HG03103 (cell line): ENCODE results near the gene ADGRG3.

Experiments
- ATAC-seq: cut with Tn5 transposase; IDR thresholded peaks from one replicate; pipeline ENCODE4 v1.9.1; 2021; ENCODE audit warnings: low read depth; ENCODE audit not compliant: unreplicated experiment

Gene ADGRG3

DNA sequence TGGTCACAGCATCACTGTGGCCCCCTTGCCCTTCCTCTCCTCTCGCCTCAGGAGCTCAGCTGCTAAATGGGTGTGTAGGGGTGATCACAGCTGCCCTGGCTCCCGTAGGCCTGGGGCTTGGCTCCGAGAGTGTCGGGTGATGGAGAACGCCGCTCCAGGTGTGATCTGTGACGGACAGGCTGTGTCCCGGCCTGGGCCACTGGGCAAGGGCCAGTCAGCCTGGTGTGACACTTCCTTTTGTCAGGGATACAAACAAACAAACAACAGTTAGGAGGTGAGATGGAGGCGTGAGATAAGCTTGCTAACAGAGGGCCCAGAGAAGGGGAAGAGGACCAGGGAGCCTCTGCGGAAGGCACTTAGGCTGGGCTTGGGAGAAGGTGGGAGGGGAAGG lies 37.7 kb upstream of the ADGRG3 start:
- ATAC-seq, result no peak

DNA sequence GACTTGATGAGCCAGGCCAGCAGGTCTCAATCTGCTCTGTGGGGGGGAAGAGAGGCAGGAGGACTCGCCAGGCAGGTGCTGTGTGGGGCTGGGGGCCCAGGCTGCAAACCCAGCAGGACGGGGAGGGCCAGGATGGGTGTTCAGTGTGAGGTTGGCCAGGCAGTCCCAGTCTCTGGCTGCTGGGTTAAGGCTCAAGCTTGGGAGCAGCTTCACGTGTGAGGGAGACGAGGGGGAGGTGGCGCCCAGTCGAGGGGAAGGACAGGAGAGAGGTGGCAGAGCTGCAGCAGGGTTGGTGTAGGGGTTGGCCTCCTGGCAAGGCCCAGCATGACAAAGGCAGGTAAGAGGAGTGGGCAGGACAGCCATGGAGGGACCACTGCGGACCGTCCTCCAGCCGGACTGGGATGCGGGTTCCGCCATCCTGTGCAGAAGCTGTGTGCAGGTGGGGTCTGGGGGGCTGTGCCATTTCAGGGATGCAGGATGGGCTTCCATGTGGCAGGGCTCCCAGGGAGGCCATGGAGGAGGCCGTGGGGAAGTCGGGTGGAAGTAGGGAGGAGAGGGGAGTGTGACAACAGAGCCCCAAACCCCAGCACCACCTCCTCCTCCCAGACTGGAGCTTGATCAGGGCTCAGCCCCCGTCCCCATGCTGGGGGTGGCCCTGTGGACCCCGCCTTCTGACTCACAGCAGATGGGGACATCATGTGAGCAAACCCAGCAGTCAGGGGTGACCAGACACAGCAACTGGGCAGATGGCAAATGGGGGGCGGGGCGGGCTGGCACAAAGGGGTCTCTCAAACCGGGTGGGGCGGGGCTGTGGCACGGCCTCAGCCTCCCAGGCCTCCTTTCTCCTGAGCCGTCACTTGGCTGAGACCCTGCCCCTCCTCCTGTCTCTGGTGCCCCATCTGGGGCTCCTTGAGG lies 36.9 kb upstream of the ADGRG3 start:
- ATAC-seq, result no peak

DNA sequence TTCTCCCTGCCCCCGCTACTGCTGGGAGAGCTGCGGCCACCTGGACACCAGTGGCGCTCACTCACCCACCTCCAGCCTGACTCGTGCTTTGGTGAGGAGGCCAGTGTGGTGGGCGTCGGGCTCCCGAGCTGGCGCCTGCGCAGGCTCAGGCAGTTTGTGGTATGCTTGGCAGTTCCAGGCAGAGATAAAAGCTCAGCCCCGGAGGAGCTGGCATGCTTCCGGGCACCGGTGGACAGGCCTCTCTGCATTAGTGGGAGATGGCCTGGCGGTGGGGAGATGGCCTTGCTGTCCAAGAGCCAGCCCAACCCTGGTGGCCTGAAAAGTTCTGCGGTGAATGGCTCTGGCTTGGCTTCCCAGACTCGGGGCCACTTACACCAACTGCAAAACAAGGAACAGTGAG lies 35.5 kb upstream of the ADGRG3 start:
- ATAC-seq, result no peak

DNA sequence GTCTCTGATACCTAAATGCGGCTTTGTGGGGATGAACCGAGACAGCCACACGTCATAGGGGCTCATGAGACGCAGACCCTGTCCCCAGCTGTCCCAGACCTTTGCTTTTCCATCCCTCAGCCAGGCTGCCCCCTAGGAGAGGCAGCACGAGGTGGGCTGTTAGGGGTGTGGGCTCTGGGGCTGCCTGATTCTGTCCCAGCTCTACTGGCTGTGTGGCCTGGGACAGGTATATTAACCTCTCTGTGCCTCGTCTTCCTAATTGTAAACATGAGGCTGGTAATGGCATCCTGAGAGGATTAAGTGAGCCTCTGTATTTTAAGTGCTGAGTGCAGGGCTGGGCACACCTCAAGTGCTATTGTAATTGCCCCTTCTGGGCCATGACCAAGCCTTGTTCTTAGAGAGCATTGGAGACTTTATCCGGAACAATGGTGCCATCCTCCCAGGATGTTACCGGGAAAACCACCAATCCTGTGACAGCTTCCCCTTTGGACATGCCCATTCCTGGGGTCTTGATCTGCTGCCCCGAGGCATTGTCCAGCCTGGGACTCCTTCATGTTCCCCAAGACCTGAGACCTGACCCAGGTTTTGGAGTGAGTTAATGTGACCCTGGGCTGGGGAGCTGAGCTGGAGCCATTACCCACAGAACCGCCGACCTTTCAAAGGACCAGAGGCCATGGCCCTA lies 34.6 kb upstream of the ADGRG3 start:
- no peak for ATAC-seq

DNA sequence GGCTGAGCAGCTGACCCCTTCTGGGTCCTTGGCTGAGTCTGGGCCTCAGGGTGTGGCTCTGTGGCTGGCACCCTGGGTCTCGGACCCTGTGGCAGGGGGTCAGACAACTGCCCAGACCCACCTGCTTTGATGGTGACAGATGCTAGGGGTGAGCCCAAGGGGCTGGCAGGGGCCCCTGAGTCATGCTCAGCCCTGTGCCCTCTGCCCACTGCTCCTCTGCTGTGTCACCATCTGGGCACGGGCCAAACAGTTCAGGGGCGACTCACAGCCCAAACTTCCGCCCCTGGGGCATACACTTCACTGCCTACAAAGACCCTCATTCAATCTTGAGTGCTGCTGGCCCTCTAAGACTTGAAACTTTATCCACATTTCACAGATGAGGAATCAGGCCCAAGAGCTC lies 33.9 kb upstream of the ADGRG3 start:
- ATAC-seq, result no peak

DNA sequence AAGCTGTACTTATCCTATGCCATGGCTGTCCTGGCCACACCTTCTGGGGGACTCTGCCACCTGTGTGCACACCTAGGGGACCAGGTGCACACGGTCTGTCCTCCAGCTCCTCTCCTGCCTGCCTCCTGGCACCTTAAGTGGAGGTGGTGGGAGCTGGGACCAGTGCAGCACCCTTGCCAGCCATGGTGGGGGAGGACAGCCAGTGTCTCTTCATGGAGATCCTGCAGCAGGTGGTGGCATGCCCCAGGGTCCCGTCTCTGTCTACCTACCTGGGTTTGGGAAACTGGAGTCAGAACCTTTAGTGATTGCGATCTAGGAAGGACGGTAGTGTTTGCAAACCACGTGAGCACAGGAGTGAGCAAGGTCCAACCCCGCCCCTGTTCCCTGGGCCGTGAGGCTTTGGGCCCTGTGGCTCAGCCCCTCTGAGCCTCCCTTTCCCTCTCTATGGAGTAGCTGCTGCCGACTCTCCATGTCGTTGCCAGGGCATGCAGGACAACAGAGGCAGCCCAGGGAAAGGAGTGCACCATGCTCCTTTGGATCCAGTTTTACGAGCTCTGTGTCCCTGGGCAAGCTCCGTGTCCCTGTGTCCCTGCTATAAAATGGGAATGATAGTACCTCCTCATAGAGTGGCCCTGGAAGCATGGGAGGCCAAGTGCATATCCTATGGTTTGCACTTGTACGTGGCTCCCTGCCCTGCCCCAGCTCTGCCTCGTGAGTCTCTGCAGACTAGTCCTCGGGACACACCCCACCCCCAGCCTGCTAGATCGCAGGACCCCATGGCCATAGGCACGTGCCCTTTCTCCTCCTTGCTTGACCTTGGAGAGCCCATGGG lies 32.6 kb upstream of the ADGRG3 start:
- ATAC-seq, result no peak

DNA sequence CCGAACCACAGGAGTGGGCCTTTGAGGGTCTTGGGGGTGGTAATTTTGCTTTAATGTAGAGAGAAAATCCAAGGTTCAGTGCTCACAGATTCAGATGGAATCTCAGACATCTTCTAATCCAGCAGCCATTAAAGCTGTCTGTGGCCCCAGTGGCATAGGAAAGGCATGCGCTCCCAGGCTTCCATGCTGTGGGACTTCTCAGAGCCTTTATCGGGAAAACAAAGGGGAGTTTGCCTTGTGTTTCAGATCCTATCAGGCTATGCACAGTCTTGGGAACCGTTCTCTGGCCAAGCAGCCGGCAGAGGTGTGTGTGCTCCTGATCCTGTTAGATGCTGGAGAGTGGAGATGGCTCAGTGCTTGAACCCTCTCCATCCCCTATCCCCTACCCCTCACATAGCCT lies 31.9 kb upstream of the ADGRG3 start:
- ATAC-seq, result no peak

DNA sequence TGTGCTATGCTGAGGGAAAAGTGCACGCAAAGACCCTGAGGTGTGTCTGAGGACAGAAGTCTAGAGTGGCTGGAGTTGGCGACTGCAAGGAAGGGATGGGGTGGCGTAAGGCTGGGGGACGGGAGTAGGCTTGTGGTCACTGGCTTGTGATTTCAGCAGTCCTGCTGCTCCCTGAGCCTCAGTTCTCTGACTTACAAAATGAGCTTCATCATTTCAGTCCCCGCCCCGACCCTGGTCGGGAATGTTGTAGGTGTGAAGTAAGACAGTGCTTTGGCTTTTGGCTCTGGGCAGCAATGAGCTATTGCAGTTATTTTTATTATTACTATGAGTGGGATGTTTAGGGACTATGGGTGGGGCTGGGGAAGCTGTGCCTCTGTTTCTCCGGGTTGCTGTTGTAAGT lies 31.1 kb upstream of the ADGRG3 start:
- ATAC-seq, result no peak

DNA sequence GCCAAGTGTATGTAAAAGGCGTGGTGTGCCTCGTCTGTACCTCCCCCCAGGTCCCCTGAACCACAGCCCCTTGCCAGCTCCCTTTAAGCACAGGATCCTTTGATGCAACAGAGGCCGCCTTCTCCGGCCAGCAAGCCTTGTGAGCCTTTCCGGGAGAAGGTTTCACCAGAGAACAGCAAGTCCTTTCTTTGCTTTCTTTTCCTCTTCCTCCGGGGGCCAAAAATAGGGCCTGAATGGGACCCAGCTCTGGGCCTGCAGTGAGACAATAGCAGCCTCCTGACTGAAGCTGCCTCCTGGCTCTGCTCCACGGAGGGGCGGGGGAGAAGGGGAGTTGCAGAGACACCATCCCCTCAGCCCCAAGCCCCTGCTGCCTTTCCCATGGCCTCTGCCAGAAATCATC lies 30.7 kb upstream of the ADGRG3 start:
- no peak for ATAC-seq

DNA sequence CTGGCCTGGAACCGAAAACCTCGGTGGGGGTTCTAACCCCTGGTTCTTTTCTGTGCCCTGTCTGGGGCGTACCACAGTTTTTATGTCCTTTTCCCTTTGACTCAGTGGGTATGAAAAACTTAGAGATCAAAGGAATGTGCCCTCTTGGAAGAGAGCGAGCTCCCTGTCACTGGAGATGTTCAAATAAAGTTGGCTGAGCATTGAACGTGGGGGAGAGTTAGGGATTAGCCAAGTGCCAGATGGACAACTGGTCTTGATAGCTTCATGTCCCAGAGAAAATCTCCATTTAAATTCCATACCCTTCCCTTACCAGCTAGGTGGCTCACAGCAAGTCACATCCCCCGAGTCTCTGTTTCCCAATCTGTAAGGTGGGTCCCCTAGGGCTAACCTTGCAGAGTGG lies 30.1 kb upstream of the ADGRG3 start:
- no peak for ATAC-seq

DNA sequence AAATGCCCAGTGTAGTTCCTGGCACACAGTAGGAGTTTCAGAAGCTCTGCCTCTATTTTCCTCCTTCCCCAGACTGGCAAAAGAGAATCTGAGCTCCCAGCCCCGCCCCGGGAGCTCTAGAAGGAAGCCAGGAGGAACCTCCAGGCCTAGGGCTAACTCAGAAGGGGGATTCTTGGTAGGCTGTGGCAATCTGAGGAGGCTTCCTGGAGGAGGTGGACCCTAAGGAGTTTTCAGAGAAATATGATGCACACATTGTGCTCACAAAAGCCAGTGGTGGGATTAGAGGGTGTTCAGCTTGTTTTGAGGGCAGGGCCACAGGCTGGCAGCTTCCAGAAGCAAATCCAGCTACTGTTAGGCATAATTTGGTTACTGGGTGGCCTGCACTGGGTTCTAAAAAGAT lies 29.7 kb upstream of the ADGRG3 start:
- no peak for ATAC-seq

DNA sequence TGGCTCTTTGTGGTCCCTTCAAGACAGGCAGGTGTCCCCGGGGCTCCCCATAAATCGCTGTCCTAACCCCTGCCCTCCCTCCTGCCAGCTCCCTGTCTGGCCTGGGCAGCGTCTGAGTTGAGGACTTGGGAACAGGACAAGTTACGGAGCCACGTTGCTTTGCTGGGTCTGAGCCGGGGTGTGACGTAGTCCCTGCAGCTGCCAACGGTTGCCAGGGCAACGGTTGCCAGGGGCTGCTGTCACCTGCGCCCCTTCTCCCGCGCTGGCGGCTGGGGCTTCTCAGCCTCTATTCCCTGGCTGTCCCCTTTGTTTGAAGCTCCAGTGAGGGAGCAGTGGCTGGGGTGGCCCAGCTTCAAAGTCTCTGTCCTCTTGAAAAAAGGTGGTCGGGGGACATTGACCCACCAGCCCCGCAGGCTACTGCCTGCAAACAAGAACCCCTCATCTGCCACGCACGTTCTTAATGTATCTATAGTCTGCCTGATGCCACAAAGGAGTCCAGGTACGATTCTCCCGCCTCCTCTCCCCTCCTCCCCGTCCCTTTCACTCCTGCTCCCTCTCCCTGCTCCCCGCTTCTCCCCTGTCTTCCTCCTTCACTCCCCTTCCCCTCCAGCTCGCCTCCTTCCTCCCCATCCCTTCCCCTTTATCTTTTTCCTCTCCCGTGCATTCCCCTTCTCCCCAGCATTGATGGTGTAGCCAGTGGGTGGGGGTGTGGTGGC lies 28.8 kb upstream of the ADGRG3 start:
- no peak for ATAC-seq

DNA sequence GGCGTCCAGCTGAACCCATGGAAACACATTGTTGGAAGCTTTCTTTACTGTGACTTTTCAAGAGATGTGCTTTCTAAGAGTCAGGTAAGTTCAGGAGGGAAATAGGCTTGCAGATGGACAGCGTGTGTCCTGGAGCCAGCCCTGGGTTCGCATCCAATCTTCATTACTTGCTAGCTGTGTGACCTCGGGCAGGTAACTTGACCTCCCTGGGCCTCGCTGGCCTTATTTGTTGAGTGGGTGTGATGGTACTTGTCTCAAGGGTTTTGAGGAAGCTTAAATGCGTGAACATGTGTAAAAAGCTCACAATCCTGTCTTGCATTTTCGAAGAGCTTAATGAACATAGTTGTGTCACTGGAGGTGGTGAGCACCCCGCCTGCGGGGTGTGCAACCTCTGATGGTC lies 27.9 kb upstream of the ADGRG3 start:
- no peak for ATAC-seq

DNA sequence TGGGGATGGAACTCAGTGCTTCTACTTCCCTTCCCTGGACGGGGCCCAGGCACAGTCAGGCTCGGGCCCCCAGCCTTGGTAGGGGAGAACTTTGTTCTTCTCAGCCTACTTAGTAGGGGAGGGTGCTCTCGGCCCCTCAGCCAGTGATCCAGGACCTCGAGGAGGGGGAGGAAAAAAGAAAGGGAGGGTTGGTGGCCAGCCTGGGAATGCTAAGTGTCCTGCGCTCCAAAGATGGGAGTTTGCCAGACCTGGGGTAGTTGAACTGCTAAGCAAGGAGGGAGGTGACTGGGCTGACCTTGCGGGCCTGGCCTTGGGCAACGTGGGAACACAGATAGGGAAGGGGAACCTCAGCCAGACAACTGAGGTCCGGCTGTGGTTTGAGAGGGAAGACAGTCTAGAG lies 27.5 kb upstream of the ADGRG3 start:
- no peak for ATAC-seq

DNA sequence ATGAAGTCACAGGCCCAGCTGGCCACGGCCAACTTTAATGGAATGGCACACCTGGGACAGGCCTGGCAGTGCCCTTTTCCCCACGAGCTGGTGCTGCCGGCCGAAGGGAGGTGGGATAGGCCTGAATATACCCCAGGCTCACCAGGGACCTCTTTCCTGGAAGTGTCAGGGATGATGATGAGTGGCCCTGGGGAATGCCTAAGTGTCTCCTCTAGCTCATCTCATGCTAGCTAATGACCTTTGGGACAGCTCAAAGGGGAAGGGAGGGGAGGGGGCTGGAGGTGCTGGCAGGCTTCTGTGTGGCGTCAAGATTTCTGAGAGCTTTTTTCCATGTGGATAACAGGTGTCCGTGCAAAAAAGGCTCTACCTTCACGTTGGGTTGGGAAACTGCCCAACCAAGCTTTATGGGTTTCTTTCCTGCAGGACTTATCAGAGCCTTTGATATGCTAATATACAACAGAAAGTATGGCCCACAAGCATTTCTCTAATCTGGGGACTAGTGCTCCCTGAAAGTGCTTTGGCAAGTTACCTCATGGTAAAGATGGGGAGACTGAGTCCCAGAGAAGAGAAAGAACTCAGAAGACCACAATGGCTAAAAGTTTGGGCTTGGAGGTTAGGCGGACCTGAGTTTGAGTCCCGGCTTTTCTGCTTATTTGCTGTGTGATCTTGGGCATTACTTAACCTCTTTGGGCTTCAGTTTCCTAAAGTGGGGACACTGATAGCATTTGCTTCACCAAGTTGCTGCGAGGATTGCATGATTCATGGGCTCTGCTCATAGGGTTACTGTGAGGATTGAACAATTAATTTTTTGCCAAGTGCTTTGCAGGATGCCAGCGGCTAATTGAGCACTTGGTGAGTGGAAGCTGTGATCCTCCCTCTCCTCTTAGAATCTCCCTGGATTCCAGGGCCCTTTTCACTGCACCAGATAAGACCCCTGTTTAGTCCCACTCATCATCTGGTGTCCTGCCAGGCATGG lies 25.7 kb upstream of the ADGRG3 start:
- ATAC-seq, result no peak

DNA sequence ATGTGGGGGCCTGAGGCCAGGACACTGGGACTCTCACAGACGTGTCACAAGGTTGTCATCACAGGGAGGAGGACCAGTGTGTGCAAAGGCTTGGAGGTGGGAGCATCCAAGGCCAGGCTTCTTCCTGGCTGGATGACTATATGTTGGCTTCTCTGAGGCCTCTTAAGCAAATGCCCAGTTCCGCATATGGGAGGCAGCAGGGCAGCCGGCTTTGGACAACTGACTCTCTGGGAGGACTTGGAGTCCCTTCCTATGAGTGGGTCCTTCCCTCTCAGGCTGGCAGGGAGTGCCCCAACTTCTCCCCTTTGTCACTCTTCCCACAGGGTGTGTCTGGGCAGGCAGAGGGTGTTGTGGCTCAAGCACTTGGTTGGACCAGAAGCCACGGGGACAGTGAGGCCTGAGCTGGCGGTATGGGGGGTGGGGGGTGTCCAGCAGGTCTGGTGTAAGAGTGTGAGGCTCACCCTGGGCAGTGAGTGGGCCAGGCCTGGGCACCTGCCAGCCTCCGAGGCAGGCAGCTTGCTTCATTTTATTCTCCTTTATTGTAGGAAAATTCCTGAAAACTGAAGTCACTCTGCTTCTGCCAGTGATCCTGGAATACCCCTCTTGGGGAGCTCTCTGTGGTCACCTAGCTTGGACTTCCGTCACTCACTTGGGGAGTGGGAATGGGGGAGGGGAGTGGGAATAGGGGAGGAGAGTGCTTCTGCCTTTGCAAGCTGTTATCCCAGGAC lies 24.8 kb upstream of the ADGRG3 start:
- ATAC-seq, result no peak

DNA sequence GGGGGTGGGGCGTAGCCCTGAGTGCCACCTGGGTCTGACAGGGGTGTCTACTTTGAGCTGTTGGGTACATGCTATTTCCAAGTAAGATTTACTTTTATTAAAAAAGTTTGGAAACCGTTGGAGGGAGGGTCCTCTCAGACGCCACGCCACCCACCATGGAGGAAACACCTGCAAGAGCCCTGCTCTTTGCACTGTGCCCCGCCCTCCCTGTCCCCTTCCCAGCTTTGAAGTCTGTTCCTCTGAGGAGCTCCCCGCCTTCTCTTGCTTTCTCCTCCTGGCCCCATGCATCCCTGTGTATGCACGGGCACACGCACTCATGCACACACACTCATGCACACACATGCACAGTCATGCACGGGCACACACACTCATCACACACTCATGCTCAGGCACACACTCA lies 24.2 kb upstream of the ADGRG3 start:
- no peak for ATAC-seq

DNA sequence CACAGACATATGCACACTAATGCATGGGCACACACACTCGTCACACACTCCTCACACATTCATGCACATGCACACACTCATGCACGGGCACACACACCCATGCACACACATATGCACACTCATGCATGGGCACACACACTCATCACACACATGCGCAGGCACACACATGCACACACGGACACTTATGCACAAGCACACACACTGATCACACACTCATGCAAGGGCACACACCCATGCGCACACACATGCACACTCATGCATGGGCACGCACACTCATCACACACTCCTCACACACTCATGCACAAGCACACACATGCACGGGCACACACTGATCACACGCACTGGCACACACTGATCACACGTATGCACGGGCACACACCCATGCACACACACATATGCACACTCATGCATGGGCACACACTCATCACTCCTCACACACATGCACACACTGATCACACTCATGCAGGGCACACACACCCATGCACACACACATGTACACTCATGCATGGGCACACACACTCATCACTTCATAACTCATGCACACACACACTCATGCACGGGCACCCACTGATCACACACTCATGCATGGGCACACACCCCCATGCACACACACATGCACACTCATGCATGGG lies 23.6 kb upstream of the ADGRG3 start:
- ATAC-seq, result no peak
